HFF-Myc (cell line): ENCODE data around the gene MEFV.

Source experiments
- DNase-seq: peaks from one replicate; pipeline ENCODE4 v3.0.0-alpha.2; 2011; ENCODE audit warnings: low read depth; ENCODE audit errors: extremely low read depth
- H3K4me3 ChIP-seq: replicated peaks from 2 replicates; pipeline ENCODE4 v1.5.1; 2011; ENCODE audit warnings: low read depth, mild to moderate bottlenecking, control low read depth, low read length
- TF ChIP-seq, protein P1 (sequence below): IDR thresholded peaks from 2 replicates; pipeline ENCODE4 v1.5.1; 2012; ENCODE audit warnings: mild to moderate bottlenecking, low read depth, low read length, control low read depth; ENCODE audit errors: missing control alignments

Gene MEFV

DNA sequence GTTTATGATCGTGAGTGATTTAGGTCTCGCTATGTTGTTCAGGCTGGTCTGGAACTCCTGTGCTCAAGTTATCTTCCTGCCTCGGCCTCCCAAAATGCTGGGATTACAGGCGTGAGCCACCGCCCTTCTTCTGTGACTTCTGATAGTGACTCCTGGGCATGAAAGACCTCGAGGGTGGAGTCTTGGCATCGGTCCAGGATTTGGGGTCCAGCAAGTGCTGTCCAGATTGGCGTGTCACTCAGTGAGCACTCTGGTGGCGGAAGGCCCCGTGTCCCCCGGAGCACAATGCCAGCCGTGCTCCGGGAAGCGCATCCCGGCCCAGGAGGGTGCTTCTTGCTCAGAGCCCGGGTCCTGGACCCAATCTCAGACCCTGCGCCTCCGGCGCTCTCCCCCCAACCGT is 61.6 kb downstream of the MEFV start:
- TF ChIP-seq, protein P1, sequence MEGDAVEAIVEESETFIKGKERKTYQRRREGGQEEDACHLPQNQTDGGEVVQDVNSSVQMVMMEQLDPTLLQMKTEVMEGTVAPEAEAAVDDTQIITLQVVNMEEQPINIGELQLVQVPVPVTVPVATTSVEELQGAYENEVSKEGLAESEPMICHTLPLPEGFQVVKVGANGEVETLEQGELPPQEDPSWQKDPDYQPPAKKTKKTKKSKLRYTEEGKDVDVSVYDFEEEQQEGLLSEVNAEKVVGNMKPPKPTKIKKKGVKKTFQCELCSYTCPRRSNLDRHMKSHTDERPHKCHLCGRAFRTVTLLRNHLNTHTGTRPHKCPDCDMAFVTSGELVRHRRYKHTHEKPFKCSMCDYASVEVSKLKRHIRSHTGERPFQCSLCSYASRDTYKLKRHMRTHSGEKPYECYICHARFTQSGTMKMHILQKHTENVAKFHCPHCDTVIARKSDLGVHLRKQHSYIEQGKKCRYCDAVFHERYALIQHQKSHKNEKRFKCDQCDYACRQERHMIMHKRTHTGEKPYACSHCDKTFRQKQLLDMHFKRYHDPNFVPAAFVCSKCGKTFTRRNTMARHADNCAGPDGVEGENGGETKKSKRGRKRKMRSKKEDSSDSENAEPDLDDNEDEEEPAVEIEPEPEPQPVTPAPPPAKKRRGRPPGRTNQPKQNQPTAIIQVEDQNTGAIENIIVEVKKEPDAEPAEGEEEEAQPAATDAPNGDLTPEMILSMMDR = no peak
- DNase-seq = no peak
- H3K4me3 ChIP-seq = no peak overlapping the region

DNA sequence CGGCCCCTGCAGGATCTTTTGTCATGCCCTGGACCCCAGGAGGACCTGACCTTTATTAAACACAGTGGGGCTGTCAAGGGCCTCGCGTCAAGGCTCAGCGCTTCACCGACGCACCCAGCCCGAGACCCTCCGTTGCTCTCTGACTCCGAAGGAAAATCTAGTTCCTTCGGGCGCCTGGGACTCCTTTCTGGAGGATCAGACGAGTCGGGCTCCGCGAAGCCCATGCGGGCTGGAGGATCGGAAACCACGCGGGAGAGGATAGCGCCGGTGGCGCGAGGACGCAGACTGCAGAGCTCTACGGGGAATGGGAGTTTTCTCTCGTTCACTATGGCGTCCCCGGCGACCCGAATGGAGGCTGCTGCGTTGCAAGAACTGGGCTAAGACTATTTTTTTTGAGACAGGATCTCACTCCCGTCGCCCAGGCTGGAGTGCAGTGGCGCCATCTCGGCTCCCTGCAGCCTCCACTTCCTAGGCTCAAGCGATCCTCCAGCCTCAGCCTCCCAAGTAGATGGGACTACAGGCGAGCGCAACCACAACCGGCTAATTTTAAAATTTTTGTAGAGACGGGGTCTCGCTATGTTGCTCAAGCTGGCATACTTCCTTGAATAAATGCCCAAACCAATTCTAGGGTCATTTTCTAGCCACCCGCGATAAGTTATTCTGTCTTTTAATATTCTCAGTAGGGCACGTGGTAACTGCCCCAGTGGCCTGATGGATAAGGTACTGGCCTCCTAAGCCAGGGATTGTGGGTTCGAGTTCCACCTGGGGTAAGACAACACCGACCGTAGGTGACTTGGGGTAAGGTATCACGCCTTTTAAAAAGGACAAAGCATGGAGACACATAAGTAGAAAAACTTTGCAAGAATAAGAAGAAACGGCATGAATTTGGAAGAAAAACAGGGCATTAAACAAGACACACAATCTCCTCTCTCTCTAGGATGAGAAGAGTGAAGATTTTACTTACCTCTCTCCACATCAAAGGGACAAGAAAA is 62.9 kb downstream of the MEFV start:
- TF ChIP-seq, protein P1 = no peak
- H3K4me3 ChIP-seq = no peak overlapping the region
- no peak for DNase-seq

DNA sequence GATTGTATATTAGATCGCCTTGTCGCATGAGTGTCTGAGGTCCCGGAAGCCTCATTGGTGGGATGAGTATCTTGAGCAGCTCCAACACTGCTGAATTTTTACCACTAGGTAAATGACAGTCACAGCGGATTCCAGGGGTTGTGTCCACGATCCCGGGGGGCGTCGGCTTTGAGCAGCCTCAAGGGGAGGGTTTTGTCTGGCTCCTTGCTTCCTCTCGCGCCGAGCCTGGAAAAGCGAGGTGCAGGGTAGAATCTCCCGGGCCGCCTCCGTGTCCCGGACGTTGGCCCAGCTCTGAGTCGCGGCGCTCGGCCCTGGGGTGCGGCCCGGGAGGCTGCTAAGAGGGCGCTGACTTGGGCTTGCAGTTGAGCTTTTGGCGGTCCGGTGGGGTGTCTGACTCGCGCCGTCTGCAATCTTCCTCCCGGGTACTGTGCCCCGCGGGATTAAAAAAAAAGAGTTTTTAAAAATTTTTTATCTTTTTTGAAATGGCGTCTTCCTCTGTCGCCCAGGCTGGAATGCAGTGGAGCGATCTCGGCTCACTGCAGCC is 63.9 kb downstream of the MEFV start:
- H3K4me3 ChIP-seq = no peak overlapping the region
- TF ChIP-seq, protein P1 = no peak
- no peak for DNase-seq
